HG03196 (cell line): Measurements from ENCODE around the gene EXOC3L4.
A peak's percentile ranks its signal among the peaks of the same experiment; 100 is the strongest.
"Not testable (repeated sequence)": the region's sequence is repeated elsewhere in the genome, so short reads cannot be mapped to it uniquely, and the experiment has no call there.

ENCODE experiments used
- ATAC-seq: cut with Tn5 transposase; IDR thresholded peaks from one replicate; pipeline ENCODE4 v1.9.1; 2021; ENCODE audit not compliant: unreplicated experiment

Gene EXOC3L4

DNA sequence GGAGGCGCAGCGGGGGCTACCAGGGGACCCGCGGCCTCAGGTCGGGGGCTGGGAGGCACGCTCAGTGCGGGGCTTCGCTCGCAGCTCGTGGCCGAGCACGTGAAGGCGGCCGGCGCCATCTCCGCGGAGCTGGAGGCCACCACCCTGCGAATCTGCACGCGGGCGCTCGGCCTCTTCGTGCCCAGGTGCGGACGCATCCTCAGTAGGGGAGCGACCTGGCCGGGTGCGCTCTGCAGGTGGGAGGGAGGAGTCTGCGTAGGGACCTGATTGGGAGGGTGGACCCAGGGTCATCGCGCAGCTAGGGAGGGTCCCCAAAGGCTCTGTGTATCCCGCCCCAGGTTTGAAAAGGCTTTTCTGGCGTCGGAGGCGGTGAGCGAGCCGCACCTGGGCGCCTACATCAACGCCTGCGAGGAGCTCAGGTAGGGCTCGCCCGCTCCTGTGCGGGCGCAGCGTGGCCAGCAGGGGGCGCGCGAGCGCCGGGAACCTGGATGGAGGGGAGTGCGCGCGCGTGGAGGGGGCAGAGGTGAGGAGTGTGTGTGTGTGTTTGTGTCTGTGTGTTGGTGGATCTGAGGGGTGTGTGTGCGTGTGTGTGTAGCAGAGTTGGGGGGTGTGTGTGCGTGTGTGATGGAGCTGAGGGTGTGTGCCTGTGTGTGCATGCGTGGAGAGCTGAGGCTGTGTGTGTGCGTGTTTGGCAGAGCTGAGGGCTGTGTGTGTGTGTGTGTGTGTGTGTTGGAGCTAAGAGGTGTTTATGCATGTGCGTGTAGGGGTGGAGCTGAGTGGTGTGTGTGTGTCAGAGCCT, 10.3 kb downstream of the EXOC3L4 start:
- peak; percentile 37 for ATAC-seq

DNA sequence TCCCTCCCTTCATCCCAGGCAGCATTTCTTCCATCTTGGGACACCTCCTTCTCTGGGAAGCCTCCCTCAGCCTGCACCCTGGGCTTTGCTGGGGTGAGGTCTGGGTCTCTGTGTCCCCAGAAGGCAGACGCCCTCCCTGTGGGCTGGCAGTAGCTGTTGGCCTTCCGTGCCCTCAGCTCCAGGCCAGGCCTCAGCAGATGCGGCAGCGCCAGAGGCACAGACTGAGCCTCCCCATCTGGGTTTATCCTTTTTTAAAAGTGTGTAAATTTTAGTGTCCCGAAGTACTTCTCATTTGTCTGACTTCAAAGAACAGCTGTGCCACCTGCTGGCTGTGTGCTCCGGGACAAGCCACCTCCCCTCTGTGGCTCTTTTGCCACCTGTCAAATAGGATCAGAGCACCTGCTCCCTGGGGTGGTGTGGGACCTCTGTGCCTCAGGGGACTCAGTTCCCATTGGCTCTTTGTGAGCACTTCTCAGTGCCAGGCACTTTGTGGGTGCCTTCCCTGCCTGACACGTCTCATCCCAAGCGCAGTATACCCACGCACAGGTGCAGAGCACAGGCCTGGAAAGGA, 11.1 kb downstream of the EXOC3L4 start:
- ATAC-seq, result no peak

DNA sequence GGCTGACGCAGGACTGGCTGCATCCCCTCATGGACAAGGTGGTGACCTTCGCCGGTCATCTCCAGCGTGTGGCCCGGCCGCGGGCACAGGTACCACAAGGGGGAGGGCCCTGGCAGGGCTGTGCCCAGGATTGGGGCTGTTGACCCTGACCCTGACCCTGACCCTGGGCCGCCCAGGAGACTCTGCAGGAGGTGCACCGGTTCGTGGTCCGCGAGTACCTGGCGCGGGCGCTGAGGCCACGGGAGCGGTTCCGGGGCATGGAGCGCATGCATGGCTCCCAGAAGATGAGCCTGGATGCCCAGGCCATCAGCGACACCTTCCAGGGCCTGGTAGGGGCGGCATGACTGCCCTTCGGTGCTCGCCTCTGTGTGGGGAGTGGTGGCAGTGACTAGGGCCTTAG, 12.9 kb downstream of the EXOC3L4 start:
- ATAC-seq, result no peak

DNA sequence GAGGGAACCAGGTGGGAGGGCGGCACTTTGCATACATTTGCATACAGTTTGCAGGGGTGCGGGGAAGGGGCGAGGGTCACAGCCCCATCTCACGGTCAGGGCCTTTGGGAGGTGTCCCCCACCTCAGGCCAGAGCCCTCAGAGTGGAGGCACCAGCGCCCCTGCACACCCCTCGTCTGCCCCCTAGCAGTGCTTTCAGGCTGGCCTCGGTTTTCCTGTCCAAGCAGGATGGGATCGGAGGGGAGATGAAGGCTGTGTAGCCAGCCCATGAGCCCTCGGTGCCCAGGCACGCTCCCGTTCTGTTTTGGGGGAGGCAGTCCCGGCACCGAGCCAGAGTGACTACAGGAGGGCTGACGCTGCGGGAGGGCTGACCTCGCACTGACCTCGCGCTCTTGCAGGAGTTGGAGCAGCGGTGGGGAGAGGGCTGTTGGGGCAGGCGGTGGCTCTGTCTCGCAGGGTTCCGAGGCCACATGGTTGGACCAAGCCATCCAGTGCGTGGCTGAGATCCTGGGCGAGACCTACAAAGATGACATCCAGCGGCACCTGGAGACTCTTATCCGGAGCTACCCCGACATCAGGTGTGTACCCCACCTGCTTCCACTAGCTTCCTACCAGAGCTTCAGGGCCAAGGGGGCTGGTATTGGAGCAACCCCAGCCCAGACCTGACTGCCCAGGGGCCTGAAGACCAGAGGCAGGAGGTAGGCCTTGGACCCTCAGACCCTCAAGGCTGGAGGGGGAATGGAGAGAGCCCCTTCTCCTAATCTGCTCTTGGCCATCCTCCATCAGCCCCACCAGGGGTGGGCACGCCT, 13.6 kb downstream of the EXOC3L4 start:
- no peak for ATAC-seq

DNA sequence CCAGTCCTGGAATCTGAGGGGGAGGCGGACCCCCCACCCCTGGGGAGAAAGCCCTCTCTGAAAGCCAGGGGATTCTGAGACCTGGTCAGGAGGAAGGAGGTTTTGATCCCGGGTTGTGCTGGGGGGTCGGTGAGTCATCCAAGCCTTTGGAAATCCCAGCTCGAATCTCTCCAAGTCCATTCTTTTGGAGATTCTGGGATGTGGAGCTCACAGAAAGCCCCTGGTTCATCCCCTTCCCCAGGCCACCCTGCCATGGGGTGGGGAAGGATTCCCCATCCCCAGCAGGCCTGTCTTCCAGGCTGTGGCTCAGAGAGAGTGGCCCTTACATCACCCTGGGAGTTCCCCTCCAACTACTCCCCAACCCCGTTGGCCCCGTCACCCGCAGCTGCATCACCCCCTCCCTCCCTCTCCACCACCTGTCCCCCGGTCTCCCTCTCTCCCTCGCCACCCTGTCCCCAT, 14.3 kb downstream of the EXOC3L4 start:
- no peak for ATAC-seq

DNA sequence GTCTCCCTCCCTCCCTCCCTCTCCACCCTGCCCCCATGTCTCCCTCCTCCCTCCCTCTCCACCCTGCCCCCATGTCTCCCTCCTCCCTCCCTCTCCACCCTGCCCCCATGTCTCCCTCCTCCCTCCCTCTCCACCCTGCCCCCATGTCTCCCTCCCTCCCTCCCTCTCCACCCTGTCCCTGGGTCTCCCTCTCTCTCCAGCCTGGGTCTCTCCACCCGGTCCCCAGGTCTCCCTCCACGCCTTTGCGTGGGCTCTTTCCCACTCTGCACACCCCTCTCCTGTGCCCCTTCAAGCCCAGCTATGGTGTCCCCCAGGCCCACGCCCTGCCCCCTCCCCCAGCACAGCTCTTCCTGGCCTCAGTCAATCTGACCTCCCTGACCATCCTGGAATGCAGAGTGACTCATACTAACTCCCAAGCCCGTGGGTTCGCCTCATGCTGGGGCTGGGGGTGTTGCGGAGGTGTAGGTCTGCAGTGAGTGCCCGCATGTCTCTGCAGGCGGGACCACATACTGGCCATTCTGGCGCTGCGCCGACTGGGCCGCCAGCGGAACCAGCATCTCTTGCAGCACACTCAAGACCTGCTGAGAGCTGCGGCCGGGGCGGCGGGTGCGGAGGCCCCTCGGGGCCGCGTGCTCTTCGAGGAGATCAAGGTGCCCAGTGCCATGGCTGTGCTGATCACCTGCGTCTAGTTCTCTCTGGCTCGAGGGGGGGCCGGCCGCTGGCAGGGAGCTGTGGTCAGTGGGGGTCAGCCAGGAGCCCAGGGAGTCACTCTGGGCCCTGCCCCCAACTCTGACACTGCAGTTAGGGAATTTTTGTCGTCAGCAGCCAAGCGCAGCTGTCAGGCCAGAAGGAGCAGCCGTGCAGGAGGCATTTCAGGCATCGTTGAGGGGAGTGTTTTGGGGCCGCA, 15.3 kb downstream of the EXOC3L4 start:
- ATAC-seq, result no peak

DNA sequence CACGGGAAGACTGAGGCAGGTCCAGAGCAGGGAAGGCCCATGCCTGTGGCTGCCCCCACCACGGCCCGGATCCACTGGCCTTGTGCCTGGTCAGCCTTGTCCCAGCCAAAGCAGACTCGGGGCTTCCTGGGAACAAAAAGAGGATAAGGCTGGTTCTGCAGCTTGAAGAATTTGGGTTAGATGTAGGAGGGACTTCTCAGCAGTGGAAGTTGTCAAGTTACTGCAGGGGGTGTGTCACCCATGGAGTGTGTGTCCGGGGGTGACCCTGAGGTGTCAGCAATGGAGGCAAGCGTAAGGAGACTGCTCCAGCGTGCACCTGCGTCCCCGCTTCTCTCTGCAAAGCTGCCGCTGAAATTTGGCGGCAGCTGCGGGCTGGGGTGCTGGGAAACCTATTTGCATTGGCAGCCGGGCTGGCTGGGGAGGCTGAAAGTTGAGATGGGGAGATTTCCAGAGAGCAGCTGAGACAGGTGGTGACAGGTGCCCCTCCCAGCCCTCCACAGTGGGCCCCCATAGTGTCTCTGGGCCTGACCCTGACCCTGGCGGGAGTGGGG, 16.2 kb downstream of the EXOC3L4 start:
- ATAC-seq, result no peak

DNA sequence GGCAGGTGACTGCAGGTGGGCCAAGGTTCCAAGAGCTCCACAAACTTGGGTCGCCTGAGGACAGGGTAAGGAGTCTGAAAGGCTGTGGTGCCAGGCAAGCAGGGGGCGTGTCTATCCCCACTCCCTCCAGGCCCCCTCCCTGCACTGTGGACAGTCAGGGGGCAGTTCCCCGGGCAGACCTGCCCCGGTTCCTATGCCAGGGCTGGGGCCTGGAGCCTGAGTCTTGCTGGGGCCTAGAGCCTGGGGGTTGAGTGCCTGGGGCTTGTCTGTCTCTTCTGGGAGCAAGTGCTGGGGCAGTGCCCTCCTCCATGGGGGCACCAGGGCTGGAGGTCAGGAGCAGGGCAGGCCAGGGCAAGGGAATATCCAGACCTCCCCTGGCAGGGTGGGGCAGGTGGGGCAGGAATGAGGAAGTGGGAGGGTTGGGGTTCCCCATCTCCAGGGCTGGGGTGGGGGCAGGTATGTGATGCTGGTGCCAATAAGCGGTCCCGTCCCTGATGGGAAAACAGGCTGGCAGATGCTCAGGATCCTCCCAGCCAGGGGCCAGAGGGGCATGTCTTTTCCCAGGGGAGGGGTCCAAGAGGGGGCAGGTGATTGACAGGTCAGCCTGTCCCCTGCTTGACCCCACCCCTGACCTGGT, 16.8 kb downstream of the EXOC3L4 start:
- ATAC-seq, result no peak

DNA sequence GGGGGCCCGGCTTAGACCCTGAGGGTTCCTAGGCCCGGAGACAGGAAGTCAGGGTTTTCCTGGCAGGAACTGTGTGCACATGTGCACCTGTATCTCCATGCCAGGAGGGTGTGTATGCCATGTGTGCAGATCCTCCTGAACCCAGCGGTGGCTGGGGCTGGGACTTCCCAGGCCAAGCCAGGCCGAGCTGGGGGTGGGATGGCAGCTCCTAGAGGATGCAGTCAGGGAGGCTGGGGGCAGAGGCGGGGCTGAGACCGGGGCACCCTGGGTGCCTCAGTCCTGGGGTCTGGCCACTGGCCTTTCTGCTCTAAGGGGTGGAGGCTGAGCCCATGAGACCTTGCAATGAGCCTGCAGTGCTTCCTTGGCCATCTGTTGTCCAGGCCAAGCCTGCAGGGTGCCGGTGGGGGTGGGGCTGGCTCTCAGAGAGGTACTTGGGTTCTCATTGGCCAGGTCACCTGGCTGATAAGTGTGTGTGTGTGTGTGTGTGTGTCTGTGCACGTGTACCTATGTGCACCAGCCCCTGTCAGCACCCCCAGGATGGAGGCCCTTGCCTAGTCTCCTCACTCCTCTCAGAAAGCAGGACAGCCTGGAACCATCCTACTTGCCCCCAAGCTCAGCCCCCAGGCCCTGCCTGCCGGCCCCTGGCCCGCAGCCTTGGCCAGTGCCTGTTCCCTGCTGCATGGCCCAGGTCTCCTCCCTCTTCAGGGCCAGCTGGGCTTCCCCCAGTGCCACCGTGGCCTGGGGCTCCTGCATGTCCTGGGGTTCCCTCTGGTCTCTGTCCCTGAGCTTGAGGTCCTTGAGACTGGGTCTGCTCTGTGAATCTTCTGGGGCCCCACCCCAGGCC, 18.1 kb downstream of the EXOC3L4 start:
- no peak for ATAC-seq

DNA sequence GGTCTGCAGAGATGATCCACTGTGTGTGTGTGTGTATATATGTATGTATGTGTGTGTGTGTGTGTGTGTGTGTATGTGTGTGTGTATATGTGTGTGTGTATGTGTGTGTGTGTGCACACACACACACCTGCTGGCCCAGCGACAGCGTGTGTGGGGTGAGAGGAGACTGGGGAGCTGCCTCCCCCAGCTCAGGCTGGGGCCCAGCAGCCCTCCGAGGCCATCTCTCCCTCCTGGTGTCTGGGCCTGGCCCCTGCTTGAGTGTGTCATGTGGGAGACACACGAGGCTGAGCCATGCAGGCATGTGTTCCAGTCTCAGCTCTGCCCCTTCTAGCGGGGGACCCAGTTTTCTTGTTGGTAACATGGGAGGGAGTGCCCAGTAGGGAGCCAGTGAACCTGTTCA, 18.8 kb downstream of the EXOC3L4 start:
- no peak for ATAC-seq

DNA sequence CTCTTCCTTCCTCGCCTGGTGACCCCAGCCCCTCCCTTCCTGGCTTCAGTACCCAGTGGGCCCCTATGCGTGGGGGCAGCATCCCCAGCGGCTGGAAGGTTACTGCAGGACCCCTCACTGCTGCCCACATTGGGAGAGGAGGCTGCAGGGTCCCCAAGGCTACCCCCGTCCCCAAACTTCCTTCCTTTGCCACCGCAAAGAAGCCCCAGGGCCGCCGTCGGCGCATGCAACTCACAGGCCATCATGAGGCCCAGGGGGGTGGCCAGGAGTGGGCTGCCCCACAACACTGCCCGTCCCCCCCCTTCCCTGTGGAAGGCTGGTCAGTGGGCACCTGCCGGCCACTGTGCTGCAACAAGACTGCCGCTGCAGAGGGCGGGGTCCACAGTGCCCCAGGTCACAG, 19.2 kb downstream of the EXOC3L4 start:
- no peak for ATAC-seq

DNA sequence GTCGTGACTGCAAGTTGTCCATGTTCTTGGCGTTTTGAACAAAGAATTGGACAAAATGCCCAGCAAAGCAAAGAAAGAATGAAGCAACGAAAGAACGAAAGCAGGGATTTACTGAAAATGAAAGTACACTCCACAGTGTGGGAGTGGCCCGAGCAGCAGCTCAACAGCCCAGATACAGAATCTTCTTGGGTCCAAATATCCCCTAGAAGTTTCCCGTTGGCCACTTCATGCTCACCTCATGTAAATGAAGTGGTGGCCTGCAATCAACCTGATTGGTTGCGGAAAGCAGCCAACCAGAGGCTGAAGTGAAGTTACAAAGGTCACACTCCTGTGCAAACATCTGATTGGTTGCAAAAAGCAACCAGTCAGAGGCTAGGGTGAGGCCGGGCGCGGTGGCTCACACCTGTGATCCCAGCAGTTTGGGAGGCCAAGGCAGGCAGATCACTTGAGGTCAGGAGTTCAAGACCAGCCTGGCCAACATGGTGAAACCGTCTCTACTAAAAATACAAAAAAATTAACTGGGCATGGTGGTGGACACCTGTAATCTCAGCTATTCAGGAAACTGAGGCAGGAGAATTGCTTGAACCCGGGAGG, 20.7 kb downstream of the EXOC3L4 start:
- not testable (repeated sequence) for ATAC-seq

DNA sequence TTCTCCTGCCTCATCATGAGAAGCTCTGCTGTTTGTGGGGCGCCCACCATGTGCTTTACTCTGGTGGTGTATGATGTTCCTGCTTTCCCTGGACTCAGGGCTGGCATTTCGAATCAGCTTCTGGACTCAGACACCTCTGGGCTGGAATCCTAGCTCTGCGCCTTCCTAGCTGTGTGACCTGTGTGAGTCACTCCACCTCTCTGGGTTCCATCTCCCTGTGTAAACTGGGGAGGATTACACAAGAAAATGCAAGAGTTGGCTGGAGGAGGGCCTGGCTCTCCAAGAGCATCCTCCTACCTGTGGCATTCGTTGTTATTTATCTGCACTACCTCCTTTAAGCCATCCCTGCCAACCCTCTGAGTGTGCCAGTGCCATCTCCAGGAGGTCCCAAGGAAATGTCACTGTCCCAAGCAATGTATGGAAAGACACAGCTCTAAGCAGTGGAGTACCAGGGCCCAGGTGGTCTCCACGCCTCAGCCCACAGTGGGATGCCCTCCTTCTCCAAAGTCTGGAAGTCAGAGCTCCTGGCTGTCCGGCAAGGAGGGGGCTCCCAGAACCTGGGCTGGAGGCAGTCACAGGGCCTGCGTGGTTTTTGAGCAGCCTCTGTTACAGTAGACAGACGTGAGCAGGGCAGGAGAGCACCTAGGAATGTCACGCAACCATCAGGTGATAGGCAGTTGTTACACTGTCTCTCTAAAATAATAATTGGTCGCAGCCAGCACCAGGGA, 21.5 kb downstream of the EXOC3L4 start:
- ATAC-seq, result no peak

DNA sequence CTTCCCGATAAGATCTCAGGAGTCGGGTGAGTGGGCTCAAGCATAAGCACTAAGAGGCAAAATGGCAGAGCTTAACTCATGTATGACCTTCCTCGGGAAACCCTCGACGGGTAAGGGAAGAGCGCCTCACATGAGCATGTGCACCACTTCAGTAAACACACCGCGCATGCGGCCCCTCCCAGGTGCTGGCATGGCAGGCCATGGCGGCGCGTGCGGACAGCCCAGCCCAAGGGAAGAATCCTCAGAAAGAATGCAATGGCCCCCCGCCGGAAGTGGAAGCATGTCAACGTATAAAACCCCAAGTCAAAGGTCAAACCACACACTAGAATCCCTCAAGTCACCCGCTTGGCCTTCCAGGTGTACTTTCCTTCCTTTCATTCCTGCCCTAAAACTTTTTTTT, 22.1 kb downstream of the EXOC3L4 start:
- no peak for ATAC-seq

DNA sequence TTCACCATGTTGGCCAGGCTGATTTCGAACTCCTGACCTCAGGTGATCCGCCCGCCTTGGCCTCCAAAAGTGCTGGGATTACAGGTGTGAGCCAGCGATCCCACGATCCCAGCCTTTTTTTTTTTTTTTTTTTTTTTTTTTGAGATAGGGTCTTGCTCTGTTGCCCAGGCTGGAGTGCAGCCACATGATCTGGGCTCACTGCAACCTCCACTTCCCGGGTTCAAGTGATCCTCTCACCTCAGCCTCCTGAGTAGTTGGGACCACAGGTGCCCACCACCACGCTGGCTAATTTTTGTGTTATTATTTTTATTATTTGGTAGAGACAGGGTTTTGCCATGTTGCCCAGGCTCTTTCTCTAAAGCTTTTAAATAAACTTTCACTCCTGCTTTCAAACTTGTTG, 23.0 kb downstream of the EXOC3L4 start:
- not testable (repeated sequence) for ATAC-seq

DNA sequence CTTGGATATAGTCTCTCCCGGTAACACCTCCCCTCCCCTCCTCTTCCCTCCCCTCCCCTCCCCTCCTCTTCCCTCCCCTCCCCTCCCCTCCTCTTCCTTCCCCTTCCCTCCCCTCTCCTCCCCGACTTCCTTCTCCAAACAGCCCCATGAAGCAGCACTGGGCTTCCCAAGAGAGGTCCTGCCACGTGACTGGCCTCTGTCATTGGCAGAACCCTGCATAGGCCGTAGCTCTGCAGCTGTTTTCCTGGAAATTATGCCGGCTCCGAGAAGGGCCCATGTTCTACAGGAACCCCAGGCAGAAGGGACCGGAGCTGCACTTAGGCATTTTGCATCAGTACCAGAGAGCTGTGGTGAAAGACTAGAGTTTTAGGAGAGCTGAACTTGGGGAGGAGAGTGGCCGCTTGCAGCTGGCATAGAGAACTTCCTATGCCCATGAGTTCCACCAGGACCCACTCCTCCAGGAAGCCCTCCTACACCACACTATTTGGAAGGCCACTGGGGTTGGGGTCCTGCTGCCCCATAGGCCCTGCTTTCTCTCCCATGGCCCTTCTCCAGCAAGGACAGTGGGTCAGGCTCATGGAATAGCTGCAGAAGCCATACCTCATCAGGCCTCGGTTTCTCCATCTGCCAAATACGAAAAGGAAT, 23.6 kb downstream of the EXOC3L4 start:
- no peak for ATAC-seq

DNA sequence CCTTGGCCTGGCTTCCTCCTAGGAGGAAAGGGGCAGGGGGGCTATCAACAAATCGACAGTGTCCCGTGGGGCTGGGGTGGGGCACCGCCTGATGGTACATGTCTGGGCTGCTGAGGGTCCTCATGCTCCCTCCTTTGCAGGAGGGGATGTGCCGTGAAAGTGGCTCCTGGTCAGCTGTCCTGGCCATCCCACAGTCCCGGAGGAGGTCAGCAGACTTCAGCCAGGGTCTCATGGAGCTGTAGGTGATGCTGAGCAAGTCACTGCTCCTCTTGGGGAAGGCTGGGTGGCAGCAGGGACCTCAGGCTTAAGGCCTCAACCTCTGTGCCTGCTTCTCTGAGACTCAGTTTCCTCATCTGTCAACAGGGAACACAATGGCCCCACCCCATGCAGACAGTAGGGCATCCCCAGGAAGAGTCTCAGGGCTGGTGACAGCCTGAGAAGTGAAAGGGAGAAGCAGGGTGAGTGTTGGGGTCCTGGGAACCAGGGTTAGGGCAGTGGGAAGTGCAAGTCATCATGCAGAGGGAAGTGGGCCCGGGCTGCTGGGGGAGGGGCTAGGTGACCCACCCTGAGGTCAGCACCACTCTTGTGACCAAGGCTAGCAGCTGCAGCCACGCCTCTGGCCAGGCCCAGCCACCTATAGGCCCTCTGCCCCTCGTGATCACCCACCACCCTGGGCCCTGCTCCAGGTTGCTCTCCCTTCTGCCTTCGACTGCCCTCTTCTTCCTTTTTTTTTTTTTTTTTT, 24.3 kb downstream of the EXOC3L4 start:
- no peak for ATAC-seq
